Measurements from ENCODE around the gene KRT71.

The KRT71 gene

DNA sequence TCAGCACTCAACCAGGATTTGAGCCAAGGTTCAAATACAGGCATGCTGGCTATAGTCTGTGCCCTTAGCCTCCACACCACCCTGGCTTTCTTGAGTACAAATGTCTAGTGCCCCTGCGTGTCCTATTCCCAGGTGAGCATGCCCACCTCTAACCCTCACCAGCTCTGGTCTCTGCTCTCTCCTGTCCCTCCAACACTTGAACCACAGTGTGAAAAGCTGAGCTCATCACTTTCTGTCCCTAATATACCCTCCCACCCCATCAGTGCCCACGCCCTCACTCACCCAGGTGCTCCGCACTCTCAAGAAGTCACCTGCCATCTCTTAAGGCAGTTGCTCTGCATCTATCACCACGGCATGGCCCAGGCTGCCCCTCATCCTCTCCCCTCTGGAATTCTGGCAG lies 7.0 kb upstream of the KRT71 start:
- no peak for TF ChIP-seq ZNF274 (IDR thresholded peaks at IDR 0.05; ENCODE audit: low read depth, low read length)
- H3K4me3 ChIP-seq (ENCODE audit: low read length), result no peak overlapping the region

DNA sequence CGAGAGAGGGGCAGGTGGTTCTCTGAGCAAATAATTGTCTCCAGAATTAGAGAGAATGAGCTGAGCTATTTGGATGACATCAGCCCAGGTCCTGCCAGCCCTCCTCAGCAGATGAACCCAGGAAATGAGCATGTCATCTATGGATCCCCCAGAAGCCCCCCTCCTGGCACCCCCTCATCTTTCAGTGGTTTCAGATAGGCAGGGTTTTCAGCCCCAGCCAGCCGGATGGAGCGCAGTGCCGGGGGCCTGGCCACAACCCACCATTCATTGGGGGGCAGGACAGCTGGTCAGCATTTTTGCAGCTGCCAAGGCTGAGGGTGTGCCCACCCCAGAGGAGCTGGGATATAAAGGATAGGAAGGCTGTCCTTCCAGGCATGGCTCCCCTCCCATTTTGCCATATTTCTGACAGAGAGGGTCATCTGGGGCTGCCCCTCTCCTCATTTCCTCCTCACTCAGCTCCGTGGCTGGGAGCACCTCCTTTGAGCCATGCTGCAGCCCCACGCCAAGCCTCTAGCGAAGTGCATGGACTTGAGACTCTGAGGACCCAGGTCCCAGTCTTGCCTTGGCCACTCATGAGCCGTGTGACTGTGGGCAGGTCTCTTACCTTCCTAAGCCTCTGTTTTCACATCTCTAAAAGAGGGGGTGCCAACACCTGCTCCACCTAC lies 6.0 kb upstream of the KRT71 start:
- H3K4me3 ChIP-seq (ENCODE audit: low read length), result no peak overlapping the region
- no peak for TF ChIP-seq ZNF274 (IDR thresholded peaks at IDR 0.05; ENCODE audit: low read depth, low read length)

DNA sequence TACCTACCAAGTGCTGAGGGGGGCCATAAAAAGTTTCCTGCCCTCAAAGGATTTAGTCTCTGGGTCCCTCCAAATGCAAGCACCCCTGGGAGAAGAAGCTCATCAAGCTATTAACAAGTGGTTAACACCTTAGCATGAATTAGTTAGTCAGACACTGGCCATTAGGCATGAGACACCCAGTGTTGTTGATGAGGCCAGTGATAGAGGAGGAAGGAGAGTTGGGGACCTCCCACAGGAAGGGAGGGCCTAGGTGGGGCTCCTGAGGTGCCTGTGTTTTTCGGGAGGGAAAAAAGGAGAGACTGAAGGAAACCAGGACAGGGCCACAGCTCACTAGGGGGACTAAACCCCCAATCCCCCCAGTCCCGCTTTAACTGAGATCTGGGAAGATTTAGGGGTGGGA lies 4.5 kb upstream of the KRT71 start:
- no peak overlapping the region for H3K4me3 ChIP-seq (ENCODE audit: low read length)
- no peak for TF ChIP-seq ZNF274 (IDR thresholded peaks at IDR 0.05; ENCODE audit: low read depth, low read length)

DNA sequence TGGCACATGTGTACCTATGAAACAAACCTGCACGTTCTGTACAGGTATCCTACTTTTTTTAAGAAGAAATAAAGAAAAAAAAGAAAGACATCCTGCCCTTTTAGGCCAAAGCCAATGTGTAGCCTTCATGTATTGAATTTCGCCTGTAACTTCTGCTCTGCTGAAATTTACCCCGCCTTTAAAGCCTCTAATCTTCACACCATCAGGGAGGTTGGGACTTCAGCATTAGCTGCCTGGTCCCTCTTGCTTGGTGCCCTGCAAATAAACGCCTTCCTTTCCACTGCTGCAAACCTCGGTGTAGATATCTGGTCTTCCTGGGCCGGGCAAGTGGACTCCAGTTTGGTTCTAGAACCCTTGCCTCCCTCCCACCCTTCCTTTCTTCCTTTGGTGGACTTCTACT lies 2.6 kb upstream of the KRT71 start:
- no peak for TF ChIP-seq ZNF274 (IDR thresholded peaks at IDR 0.05; ENCODE audit: low read depth, low read length)
- H3K4me3 ChIP-seq (ENCODE audit: low read length), result no peak overlapping the region

DNA sequence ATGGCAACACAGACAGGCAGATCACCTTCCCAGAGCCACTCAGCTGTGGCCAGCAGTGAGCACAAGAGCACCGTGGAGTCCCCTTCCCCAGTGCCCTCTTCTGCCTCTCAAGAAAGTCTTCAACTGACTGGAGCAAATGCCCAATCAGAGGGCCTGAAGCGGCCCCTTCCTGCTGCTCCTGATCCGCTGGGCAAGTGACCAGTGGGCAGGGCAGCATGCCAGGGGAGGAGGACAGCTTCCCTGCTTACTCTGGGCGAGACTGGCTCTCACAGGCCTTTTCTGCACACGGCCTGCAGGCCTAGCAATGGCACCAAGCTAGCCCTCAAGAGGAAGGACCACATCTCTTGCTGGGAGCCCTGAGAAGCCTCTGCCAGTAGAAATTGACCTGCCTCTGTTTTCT lies 890 bp downstream of the KRT71 start:
- TF ChIP-seq ZNF274 (IDR thresholded peaks at IDR 0.05; ENCODE audit: low read depth, low read length), result no peak
- no peak overlapping the region for H3K4me3 ChIP-seq (ENCODE audit: low read length)

DNA sequence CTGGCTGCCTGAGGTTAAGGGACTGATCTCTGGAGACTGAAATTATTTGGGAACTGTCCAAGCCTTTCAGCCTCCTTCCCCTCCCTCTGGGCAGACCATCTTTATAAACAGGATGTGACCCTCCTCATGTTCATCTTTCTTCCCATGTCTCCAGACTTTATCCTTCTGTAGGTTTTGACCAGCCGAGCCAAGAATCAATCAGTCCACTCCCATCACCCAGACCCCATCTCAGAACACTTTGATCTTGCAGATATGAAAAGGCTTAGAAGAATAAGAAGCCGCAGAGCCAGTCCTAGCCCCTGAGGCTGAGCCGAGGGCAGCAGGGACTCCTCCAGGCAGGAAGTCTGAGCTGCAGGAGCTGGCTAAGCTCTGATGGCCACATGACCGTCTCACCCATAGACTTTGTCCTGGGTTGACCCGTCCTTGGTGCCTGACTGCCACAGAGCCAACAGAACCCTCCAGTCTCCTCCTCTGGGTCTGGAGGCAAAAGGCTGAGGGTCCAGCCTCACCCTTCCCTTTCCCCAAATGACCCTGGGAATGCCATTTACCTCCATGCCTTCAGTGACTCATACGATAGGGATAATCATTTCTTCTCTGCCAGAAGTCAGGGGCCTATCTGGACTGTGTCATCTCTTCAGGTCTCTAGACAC lies 1.6 kb downstream of the KRT71 start:
- TF ChIP-seq ZNF274 (IDR thresholded peaks at IDR 0.05; ENCODE audit: low read depth, low read length), result no peak
- H3K4me3 ChIP-seq (ENCODE audit: low read length), result no peak overlapping the region

DNA sequence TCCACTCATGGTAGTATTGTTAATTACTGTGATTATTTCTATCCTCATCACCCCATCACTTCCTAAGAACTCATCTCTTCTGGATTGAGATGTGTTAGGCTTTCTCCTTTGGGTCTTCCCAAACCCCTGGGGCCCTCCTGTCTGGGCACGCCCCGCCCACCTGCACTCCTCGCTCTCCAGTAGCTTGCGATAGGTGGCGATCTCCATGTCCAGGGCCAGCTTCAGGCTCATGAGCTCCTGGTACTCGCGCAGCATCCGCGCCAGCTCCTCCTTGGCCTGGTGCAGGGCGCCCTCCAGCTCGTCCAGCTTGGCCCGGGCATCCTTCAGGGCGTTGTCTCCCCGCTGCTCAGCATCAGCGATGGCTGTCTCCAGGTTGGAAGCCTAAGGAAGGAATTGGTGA lies 6.8 kb downstream of the KRT71 start:
- TF ChIP-seq ZNF274 (IDR thresholded peaks at IDR 0.05; ENCODE audit: low read depth, low read length), result no peak
- no peak overlapping the region for H3K4me3 ChIP-seq (ENCODE audit: low read length)

DNA sequence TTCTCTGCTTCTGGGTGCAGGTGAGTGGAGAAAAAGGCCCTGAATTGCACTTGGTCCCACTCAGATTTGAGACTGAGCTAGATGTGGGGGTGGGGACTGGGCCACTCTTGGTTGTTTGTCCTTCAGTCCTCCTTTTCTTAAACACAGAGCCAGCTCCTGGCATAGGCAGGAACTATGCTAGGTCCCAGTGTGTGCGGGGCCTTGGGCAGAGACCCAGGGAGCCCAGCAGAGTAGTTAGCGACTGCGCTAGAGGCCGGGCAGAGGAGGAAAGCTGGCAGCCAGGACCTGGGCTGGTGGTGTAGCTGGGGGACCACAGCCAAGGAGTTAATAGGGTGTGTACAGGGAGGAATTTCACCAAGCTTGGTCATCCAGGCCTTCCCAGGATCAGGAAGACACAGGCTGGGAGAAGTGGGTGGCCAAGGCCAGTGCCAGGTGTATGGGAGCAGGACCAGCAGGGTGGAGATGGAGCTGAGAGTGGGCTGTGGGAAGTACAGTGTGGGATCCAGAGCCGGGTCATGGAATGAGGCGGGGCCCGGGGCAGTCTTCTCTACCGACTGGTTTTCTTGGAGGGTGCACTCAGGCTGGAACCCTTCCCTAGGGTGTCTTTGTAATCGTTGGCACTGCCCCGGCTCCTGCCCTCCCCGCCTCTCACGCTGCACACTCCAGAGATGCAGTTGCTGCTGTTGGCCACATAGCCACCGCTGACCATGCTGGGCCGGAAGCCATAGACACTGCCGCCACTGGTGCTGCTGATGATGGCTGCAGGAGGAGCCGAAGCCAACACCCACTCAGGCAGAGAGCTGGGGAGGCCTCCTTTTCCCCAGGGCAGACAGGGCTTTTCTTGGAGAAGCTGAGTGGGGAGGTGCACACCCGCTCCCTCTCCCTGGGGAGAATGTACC lies 8.7 kb downstream of the KRT71 start:
- H3K4me3 ChIP-seq (ENCODE audit: low read length), result no peak overlapping the region
- no peak for TF ChIP-seq ZNF274 (IDR thresholded peaks at IDR 0.05; ENCODE audit: low read depth, low read length)

DNA sequence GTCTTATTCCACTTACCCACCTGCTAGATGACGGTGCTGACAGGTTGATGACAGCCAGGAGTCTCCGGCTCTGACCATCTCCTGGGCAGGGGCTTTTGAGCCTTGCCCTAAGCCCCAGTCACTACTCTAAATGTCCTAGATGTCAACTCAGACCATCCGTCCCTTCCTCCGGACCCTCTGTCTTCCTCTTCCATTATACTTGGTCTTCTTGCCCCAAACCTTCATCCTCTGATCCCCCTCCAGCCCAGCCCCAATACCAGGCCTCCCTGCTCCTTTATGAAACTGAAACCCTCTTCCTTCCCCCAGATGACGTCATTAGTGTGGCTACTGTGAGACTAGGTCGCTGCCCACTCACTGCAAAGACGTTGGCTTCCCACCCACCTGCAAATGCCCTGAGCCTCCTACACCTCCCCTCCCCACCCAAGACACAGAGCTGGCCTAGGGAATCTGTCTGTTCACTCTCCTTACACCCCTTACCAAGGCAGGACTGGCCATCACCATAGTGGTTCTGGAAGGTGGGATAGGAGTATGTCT lies 10.1 kb downstream of the KRT71 start:
- H3K4me3 ChIP-seq (ENCODE audit: low read length), result no peak overlapping the region
- TF ChIP-seq ZNF274 (IDR thresholded peaks at IDR 0.05; ENCODE audit: low read depth, low read length), result no peak

DNA sequence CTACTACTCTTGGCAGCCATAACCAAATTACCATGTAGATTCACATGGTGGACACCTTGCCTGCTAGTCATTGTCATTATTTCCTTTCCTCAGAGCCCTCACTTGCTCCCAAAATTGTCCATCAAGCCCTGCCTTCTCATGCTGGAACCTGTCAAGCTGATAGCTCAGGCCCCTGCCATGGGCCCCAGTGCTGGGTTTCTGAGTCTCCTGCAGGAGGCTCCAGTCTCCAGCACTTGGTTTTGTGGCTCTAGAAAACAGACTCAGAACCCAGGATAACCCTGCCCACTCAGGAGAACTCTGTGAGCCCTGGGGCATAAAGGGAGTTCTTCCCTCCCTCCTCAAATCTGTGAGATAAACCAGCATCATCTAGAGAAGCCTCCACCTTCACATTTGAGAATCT lies 10.8 kb downstream of the KRT71 start:
- no peak for TF ChIP-seq ZNF274 (IDR thresholded peaks at IDR 0.05; ENCODE audit: low read depth, low read length)
- H3K4me3 ChIP-seq (ENCODE audit: low read length), result no peak overlapping the region

DNA sequence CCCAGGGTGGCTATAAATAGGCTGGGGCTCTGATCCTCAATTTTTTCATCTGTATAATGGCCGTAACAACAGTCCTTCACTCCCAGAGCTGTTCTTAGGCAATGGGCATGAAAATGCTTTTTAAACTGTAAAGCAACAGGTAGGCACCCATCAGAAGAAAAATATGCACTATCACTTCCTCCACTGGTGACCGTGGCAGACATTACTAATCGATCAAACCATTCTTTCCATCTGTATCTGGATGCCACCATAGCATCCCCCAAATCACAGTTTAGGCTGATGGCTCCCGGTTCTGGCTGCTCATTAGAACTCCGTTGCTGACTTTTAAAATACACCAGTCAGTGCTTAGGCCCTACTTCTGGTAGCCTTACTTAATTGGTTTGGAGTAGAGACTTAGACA lies 11.2 kb downstream of the KRT71 start:
- H3K4me3 ChIP-seq (ENCODE audit: low read length), result no peak overlapping the region
- TF ChIP-seq ZNF274 (IDR thresholded peaks at IDR 0.05; ENCODE audit: low read depth, low read length), result no peak

DNA sequence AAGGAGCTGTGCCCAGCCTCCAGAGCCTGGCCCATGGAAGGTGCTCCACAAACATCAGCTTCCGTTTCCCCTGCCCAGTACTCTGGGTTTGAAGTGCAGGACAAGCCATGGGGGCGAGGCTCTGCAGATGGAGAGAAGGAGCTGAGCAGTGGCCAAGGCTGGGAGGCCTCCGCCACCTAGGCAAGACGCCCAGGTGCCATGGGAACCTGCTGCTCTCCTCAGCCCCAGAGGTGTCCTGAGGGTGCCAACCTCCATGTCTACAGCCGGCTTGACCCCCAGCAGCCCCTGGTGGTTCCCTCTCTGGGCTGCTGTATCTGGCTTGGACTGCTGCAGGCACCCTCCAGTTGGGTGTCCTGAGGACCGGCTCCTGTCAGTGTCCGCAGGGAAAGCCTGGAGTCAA lies 12.4 kb downstream of the KRT71 start:
- H3K4me3 ChIP-seq (ENCODE audit: low read length), result no peak overlapping the region
- TF ChIP-seq ZNF274 (IDR thresholded peaks at IDR 0.05; ENCODE audit: low read depth, low read length), result no peak

DNA sequence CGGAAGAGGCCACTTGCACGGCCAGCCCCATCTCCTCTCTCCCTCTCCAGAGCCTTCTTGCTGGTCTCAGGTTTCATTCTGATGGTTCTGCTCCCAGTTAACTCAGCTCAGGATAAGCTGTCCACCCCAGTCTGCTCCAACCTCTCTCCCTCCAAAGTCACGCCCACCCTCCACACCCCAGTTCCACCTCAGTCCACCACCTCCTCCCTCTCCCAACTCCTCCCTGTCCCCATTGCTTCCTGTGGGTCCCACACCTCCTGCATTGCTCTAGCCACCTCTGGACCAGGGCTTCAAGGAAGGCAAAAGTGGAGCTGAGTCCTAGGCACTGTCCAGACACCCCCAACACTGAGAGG lies 13.1 kb downstream of the KRT71 start:
- TF ChIP-seq ZNF274 (IDR thresholded peaks at IDR 0.05; ENCODE audit: low read depth, low read length), result no peak
- H3K4me3 ChIP-seq (ENCODE audit: low read length), result no peak overlapping the region

DNA sequence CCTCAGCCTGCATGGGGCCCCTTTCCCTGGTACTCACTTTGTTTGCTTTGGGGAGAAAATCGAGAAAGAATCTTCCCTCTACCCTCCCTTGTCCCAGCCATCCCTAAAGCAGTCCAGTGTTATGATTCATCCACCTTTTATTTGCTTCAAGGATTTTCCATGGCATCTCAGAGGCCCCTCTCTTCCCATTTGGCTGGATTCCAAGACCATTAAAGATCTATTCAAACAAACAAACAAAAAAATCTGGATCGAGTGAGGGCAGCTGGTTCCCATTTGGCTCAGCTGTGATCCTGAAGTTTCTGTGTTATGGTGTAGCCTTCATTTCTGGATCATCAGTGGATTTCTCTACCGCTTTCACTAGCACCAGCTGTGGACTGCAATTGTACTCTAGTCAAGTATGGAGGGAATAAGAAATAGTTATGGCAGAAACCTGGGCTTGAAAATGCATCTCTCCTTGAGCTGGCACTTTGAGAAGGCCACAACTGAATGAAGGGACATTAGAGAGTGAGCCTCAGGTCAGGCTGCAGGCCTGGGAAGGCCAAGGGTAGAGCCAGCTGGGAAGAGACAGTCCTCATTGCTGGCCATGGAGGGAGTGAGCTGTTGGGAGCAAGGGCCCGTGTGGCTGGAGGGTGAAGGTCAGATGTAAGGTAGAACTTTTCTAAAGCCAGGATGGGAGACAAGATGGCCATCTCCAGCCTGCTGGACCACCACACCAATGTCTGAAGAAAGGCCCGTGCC lies 13.7 kb downstream of the KRT71 start:
- no peak for TF ChIP-seq ZNF274 (IDR thresholded peaks at IDR 0.05; ENCODE audit: low read depth, low read length)
- no peak overlapping the region for H3K4me3 ChIP-seq (ENCODE audit: low read length)
